Globus pallidus (tissue), 1 donor: ENCODE data around the gene ANAPC15.
A peak's percentile ranks its signal among the peaks of the same experiment; 100 is the strongest.

Experiments used
- DNase-seq: peaks from one replicate; pipeline ENCODE4 v3.0.0-alpha.2; 2015; ENCODE audit warnings: low spot score

Gene ANAPC15

DNA sequence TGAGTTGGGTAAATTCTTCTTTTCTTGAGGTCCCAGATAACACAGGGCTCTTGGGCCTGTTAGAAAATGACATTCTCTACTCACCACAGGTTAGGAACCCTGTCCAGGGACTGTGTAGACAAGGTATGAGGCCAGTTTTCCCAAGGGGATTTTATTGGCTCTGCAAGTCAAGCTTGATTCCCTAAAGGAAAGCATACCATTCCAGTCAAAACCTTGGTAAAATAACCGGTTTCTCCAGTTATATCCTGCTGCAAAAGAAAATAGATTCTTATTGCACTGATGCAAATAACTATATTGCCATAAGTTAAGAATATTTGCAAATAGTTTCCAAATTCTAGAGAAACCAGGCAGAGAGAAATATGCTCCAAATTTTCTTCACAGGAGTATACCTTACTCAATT lies 13.5 kb upstream of the ANAPC15 start:
- DNase-seq: no peak

- no peak for DNase-seq
These were observed 11.6 kb upstream of the ANAPC15 start for GRCh38 chr11:72124046-72124445.

GRCh38 chr11:72123117-72123653 lies 10.7 kb upstream of the ANAPC15 start:
- no peak for DNase-seq

DNA sequence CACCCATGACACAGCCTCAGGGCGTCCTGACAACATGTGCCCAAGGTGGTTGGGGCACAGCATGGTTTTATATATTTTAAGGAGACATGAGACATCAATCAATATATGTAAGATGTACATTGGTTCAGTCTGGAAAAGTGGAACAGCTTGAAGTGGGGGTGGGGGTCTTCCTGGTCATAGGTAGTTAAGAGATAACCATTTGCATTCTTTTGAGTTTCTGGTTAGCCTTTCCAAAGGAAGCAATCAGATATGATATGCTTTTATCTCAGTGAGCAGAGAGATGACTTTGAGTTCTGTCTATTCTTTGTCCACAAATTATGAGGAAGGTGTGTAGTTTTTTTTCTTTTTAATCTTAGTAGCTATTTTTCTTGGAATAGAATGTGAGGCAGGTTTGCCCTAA lies 10.1 kb upstream of the ANAPC15 start:
- DNase-seq: no peak

- DNase-seq: no peak
These were observed 8.4 kb upstream of the ANAPC15 start for GRCh38 chr11:72120930-72121329.

- no peak for DNase-seq
These were observed 6.7 kb upstream of the ANAPC15 start for GRCh38 chr11:72119198-72119597.

GRCh38 chr11:72116019-72116755 lies 3.7 kb upstream of the ANAPC15 start:
- no peak for DNase-seq

DNA sequence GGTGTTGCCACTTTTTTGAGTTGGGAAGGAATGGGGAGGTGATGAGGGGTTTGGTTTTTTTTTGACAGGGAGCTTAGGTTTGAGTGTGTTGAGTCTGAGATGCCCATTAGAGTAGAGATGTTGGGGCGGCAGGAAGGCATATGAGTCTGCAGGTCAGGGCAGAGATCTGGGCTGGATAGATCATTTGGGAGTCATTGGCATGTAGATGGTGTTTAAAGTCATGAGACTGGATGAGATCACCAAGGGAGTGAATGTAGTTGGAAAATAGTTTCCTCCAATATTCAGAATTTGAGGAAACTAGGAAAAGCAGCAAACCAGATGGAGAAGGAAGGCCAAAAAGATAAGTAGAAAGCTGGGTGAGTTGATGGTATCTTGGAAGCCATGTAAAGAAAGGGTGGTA lies 2.1 kb upstream of the ANAPC15 start:
- DNase-seq: no peak

DNA sequence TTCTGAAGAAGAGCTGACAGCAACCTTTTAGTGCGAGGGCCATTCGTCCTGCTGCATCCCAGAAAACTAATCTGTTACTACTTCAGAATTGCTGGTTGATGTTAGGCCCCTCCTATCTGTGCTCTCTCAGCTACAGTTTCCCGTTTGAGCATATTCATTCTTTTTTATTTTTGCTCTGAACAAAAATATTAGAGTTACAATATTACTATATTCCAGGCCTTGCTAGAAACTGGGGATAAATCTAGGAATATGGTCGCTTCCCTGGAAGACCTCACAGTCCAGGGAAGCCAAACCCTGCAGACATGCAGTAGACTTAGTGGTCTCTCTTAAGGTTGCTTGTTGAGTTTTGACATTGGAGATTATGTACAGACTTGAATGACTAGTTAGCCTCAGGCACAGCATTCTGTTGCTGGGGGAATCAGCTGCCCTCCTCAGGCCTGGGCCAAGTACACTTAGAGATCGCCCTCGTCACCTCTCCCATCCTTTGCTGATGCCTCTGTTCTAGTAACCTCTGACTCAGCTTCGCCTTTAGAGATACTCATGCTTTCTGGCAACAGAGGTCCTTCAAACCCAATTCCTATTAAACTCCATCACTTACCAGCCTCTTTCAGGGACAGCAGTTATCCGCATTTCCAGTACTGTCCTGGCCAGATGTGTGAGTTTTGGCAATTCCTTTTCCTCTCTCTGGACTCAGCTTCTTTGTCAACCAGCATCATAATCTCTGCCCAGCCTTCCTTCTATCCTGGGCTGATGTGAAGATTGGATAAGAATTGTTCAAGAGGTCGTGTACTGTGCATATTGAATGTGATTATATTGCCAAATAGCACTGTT lies 698 bp upstream of the ANAPC15 start:
- DNase-seq: no peak

DNA sequence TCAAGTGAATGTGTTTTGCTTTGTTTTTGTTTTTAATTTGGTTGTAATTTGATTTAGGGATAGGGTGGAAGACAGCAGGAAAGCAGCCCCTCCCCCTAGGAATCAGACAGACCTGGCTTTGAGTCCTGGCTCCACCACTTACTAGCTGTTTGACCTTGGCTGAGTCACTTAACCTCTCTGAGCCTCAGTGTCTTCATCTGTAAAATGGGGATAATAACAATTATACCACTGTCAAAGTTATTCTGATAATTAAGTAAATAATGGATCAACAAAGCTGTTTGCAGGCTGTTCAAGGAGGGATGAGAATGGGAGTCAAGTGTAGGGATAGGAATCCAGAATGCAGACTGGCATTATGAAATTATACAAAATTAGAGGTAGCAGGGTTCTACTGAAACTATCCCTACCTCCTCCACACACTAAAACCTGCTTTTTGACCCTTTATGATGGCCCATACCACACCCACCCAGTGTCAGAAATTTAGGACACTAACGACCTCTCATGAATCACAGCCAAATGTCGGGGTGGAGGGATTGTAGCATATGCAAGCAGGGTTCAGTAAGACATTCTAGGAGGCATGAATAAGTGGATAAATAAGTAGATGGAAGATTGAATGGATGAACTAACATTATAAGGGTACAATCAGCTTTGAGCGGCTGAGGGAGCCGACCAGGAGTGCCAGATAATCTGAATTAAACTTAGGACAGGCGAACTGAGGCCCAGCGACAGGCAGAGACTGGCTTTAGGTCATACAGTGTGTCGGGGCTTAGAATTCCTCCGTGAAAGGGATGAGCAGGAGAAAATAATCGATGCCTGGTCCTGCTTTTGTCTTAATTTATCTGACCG lies 974 bp downstream of the ANAPC15 start:
- no peak for DNase-seq

GRCh38 chr11:72105888-72106287 lies 6.6 kb downstream of the ANAPC15 start, which contains the start of gene TOMT:
Gene TOMT (plus strand): TSS chr11:72105924. CDS start chr11:72105952, 28 bp downstream.
- no peak for DNase-seq

DNA sequence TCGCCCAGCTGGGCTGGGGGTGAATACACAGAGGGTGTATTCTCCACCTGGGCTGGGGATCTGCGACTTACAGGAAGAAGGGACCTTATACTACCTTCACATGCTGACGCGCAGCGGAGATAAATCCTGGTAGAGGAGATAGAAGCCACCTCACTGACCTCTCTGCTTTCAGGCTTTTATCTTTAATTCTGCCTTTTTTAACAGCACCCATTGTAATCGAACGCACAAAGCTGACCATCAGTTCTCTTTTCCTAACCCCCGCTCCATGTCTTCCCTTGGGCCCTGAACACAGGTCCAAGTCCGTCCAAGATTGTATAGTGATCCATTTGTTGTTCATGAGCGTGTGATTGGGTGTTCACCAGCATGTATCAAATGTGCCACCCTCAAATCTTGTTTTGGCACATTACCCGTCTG lies 8.7 kb downstream of the ANAPC15 start:
- DNase-seq: no peak

GRCh38 chr11:72102946-72103753 lies 9.3 kb downstream of the ANAPC15 start, which contains the start of gene LAMTOR1:
Gene LAMTOR1 (minus strand): TSS chr11:72103297. CDS start chr11:72103224, 73 bp downstream.
- peak; percentile 98 for DNase-seq

DNA sequence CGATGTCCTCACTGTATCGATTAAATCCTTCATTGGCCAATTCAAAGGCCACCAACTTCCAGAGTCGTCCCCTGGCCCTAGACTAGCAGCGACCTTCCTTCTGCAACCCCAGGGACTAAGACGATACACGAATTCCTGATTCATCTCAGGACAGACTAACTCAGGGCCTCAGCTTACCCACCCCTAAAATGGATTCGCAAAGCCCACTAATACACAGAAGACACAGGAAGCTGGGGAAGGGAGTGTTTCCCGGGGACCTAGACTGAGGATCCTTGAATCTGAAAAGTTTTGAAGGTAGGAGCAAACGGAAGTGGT lies 9.9 kb downstream of the ANAPC15 start:
- no peak for DNase-seq

DNA sequence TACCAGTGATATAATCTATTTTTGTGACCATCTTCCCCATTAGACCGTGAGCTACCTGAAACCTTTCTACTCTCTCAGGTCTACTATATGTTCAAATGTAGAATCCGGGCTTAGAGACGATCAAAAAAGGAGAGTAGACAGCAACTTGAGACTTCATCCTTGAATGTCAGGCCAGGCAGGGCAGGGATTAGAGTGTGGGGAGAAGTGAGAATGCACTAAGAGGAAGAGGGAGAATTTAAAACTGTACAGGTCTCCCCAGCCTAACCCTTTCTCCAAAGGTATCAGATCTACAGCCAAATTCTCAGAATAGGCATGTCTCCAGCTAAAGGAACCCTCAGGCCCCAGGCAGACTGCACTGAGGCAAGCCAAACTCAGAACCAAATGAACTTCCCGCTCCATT lies 10.3 kb downstream of the ANAPC15 start:
- DNase-seq: no peak

- no peak for DNase-seq
These were observed 12.0 kb downstream of the ANAPC15 start for GRCh38 chr11:72100462-72100861.

DNA sequence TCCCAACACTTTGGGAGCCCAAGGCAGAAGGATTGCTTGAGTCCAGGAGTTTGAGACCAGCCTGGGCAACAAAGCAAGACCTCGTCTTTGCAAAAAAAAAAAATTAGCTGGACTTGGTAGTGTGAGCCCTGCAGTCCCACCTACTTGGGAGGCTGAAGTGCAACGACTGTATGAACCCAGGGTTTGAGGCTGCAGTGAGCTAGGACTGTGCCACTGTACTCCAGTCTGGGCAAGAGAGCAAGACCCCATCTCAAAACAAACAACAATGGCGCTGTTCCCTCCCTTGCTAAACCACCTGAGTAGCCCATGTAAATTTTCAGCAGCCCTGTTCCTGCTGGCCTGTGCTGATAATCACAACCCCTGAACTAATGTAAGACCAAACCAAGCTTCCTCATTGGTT lies 12.5 kb downstream of the ANAPC15 start:
- DNase-seq: no peak

GRCh38 chr11:72098741-72099140 lies 13.8 kb downstream of the ANAPC15 start:
- no peak for DNase-seq

GRCh38 chr11:72091292-72091691 lies 21.2 kb downstream of the ANAPC15 start:
- peak; percentile 78 for DNase-seq

DNA sequence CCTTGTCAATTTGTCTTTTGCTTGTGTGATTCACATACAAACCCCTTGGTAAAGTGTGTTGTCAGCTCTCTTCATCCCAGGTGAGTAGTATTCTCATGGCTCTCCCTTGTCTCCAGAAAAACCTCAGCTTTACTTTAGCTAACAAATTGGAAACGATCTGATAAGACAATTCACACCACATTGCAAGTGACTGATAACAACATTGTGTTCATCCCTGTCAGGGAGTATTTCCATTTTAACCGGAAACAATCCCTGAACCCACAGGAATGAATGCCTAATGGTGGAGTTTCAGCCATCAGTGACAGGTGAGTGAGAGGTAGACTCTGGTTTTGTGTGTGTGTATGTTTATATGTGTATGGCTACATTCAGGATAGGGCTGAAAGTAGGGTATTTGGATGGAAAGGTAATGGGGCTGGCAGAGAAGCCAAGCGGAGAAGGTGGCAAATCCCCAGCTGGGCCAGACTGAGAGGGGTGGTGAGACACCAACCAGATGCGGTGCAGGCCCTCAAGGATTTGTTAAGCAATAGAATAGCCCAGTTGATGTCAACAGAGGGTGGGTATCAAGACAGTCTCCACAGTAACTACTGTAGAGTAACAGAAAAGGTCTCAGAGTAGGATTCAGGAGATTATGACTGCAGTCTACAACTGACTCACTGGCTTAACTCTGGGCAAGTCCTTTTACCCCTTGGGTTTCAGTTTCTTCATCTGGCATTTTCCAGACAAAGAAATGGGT lies 24.3 kb downstream of the ANAPC15 start:
- DNase-seq: no peak
